Measurements from ENCODE around the gene CDC14A. TPM values are rescaled to one million over a fixed set of nuclear protein-coding genes. Genes with fewer than 3 reads are reported as not detected.

CDC14A gene
- total and polyA plus RNA-seq, 2 donors (not counting 3 experiments of a cell fraction or from before 2014, with no cell fraction given) = 3.4 to 13.9 TPM

- Histone ChIP-seq H3K4me2 (ENCODE audit: insufficient read depth, low read length) (peak overlapping the region; percentile 58), H4K20me1 (replicated peaks; ENCODE audit: control insufficient read depth, extremely low read depth, insufficient read depth, low read length) (no peaks in the 10 kb centered on the region), H3K9me1 (replicated peaks; ENCODE audit: control insufficient read depth, extremely low read depth, insufficient read depth, low read length) (no peaks in the 10 kb centered on the region), H2AFZ (ENCODE audit: low read depth, low read length) (peak overlapping the region; percentile 28), H3K9ac (replicated peaks; ENCODE audit: extremely low read depth, insufficient read depth, low read length) (peak overlapping the region; percentile 21), H3K36me3 (ENCODE audit: control insufficient read depth in 2 of 2, extremely low read depth in 1 of 2, insufficient read depth in 2 of 2, low read length in 2 of 2) (no peaks in the 10 kb centered on the region), H3K27me3 (ENCODE audit: control insufficient read depth in 2 of 2, insufficient read depth in 2 of 2, low read length in 2 of 2) (no peaks in the 10 kb centered on the region), H3K9me3 (replicated peaks; ENCODE audit: control insufficient read depth, insufficient read depth, low read length) (no peaks in the 10 kb centered on the region), H3K27ac (ENCODE audit: insufficient read depth, low read depth, low read length) (peak overlapping the region; percentile 87), H3K4me3 (replicated peaks in 1 of 3; ENCODE audit: insufficient read depth in 1 of 3, low read depth in 1 of 3, low read length in 3 of 3) (peak overlapping the region in 1 of 3 experiments; percentile 3), H3K4me1 (ENCODE audit: control insufficient read depth, extremely low read depth, insufficient read depth, low read length) (peaks cover 38% of the 10 kb centered on the region), H3K79me2 (ENCODE audit: control insufficient read depth, insufficient read depth, low read length) (no peaks in the 10 kb centered on the region)
- FAIRE-seq = peak; percentile 75
- CTCF ChIA-PET = interaction anchor here (0.9 to 4.2 kb wide), 10 partner anchors 9 to 425 kb away, joined by 3 to 44 read pairs (median 5); partner anchors contain the start of gene CDC14A
- POLR2A ChIA-PET = no interaction called here
- intact Hi-C loops (cut with micrococcal nuclease) = loop anchor here (1.0 to 2.0 kb wide), 3 partner anchors 91 to 311 kb away; partner anchors contain the start of genes CDC14A and TRMT13
- BruUV-seq (replicated peaks) = TSS peak; percentile 96
- peak; percentile 71 for TF ChIP-seq FOS (IDR thresholded peaks at IDR 0.05; ENCODE audit: borderline replicate concordance, insufficient read depth, low read length)
- TF ChIP-seq GATA2 (IDR thresholded peaks at IDR 0.05; ENCODE audit: insufficient read depth, insufficient read length, low read depth, low read length) = peak; percentile 84
- no peak for TF ChIP-seq POLR2A (IDR thresholded peaks at IDR 0.05; ENCODE audit: low read depth, low read length)
- TF ChIP-seq MAX (IDR thresholded peaks at IDR 0.05; ENCODE audit: insufficient read depth, insufficient read length) = no peak
- TF ChIP-seq JUN (IDR thresholded peaks at IDR 0.05; ENCODE audit: borderline replicate concordance, insufficient read depth, insufficient read length, low read depth) = peak; percentile 81
- TF ChIP-seq POLR2AphosphoS5 (IDR thresholded peaks at IDR 0.05; ENCODE audit: insufficient read depth, low read depth, low read length) = peak; percentile 64
- no peak for TF ChIP-seq MYC (IDR thresholded peaks at IDR 0.05; ENCODE audit: low read depth, low read length)
- TF ChIP-seq EZH2 (IDR thresholded peaks at IDR 0.05; ENCODE audit: borderline replicate concordance, low read depth, low read length, severe bottlenecking) = no peak
- TF ChIP-seq CTCF (IDR thresholded peaks at IDR 0.05; ENCODE audit: extremely low read depth in 1 of 2, insufficient read depth in 1 of 2, low read depth in 1 of 2, low read length in 2 of 2) = no peak
- dilution Hi-C loops (cut with MboI; ENCODE audit: extremely low pct_ligation_motif_present, low sequenced_read_pairs) = no loop called here
- peak; percentile 74 for DNase-seq (ENCODE audit: low read depth, low spot score)
These were observed 91.7 kb downstream of the CDC14A start for GRCh38 chr1:100443811-100444571.

Measured in endothelial cell of umbilical vein (primary cell).